H9 (cell line): ENCODE data around the gene FBXL19. TPM values are rescaled to one million over a fixed set of nuclear protein-coding genes. Genes with fewer than 3 reads are reported as not detected.
A peak's percentile ranks its signal among the peaks of the same experiment; 100 is the strongest.

Experiments used
- DNase-seq: peaks from one replicate; pipeline ENCODE4 v3.0.0-alpha.2; 2017
- H2AFZ ChIP-seq: one replicate; pipeline ENCODE4 v1.6.1; 2013; ENCODE audit warnings: mild to moderate bottlenecking, low read length, control low read depth, moderate library complexity
- H2AK5ac ChIP-seq: 2 replicates; pipeline ENCODE4 v1.6.1; 2013; ENCODE audit warnings: low read length, control low read depth, mixed read lengths; ENCODE audit not compliant: insufficient read length
- H2BK120ac ChIP-seq: one replicate; pipeline ENCODE4 v1.6.1; 2013; ENCODE audit warnings: low read depth, mild to moderate bottlenecking, low read length, control low read depth, inconsistent platforms; ENCODE audit not compliant: poor library complexity, severe bottlenecking
- H2BK12ac ChIP-seq: 2 replicates; pipeline ENCODE4 v1.6.1; 2013; ENCODE audit warnings: low read length, control low read depth, mixed read lengths, low read depth; ENCODE audit not compliant: insufficient read length
- H2BK15ac ChIP-seq: 2 replicates; pipeline ENCODE4 v1.6.1; 2013; ENCODE audit warnings: low read depth, low read length, control low read depth
- H2BK20ac ChIP-seq: one replicate; pipeline ENCODE4 v1.6.1; 2013; ENCODE audit warnings: low read depth, mild to moderate bottlenecking, low read length, control low read depth, inconsistent platforms; ENCODE audit not compliant: poor library complexity, severe bottlenecking
- H2BK5ac ChIP-seq: 2 replicates; pipeline ENCODE4 v1.6.1; 2013; ENCODE audit warnings: low read length, control low read depth, mixed read lengths; ENCODE audit not compliant: insufficient read length
- H3K14ac ChIP-seq: 2 replicates; pipeline ENCODE4 v1.6.1; 2013; ENCODE audit warnings: low read length, control low read depth; ENCODE audit not compliant: insufficient read depth
- H3K18ac ChIP-seq: 2 replicates; pipeline ENCODE4 v1.6.1; 2013; ENCODE audit warnings: low read depth, mild to moderate bottlenecking, mixed read lengths, low read length, control low read depth; ENCODE audit not compliant: insufficient read length
- H3K23ac ChIP-seq: 2 replicates; pipeline ENCODE4 v1.6.1; 2013; ENCODE audit warnings: low read length, control low read depth, mixed read lengths, low read depth; ENCODE audit not compliant: insufficient read length
- H3K23me2 ChIP-seq: 2 replicates; pipeline ENCODE4 v1.6.1; 2013; ENCODE audit warnings: low read depth, mild to moderate bottlenecking, mixed read lengths, low read length, control low read depth; ENCODE audit not compliant: insufficient read length, poor library complexity, severe bottlenecking
- H3K27ac ChIP-seq: 2 replicates; pipeline ENCODE4 v1.5.1; 2013; ENCODE audit warnings: low read length, control low read depth, mixed read lengths, low read depth; ENCODE audit not compliant: insufficient read length
- H3K27me3 ChIP-seq: 2 replicates; pipeline ENCODE4 v1.6.1; 2013; ENCODE audit warnings: low read length, control low read depth, inconsistent platforms; ENCODE audit not compliant: insufficient read depth
- H3K4ac ChIP-seq: 2 replicates; pipeline ENCODE4 v1.6.1; 2013; ENCODE audit warnings: low read depth, mild to moderate bottlenecking, control low read depth, inconsistent platforms, low read length, moderate library complexity
- H3K4me1 ChIP-seq: 2 replicates; pipeline ENCODE4 v1.6.1; 2013; ENCODE audit warnings: low read length, control low read depth, inconsistent platforms; ENCODE audit not compliant: insufficient read depth
- H3K4me2 ChIP-seq: 2 replicates; pipeline ENCODE4 v1.6.1; 2013; ENCODE audit warnings: low read length, control low read depth, mixed read lengths; ENCODE audit not compliant: insufficient read length, insufficient read depth
- H3K56ac ChIP-seq: 2 replicates; pipeline ENCODE4 v1.6.1; 2013; ENCODE audit warnings: low read depth, mild to moderate bottlenecking, mixed read lengths, low read length, control low read depth; ENCODE audit not compliant: insufficient read length
- H3K79me1 ChIP-seq: 2 replicates; pipeline ENCODE4 v1.6.1; 2013; ENCODE audit warnings: low read depth, mild to moderate bottlenecking, moderate library complexity, low read length, control low read depth, inconsistent platforms; ENCODE audit not compliant: insufficient read depth, poor library complexity, severe bottlenecking
- H3K79me2 ChIP-seq: 2 replicates; pipeline ENCODE4 v1.6.1; 2013; ENCODE audit warnings: low read length, control low read depth, inconsistent platforms; ENCODE audit not compliant: insufficient read depth
- H3K9ac ChIP-seq: 2 replicates; pipeline ENCODE4 v1.6.1; 2013; ENCODE audit warnings: low read length, control low read depth, mixed read lengths; ENCODE audit not compliant: insufficient read length; ENCODE audit errors: extremely low read depth
- H3K9me3 ChIP-seq: one replicate; pipeline ENCODE4 v1.6.1; 2013; ENCODE audit warnings: low read depth, low read length, inconsistent platforms; ENCODE audit not compliant: control insufficient read depth
- H3T11ph ChIP-seq: one replicate; pipeline ENCODE4 v1.6.1; 2013; ENCODE audit warnings: mild to moderate bottlenecking, low read length, control low read depth, inconsistent platforms
- H4K20me1 ChIP-seq: one replicate; pipeline ENCODE4 v1.6.1; 2013; ENCODE audit not compliant: control insufficient read depth, insufficient read length, insufficient read depth
- H4K5ac ChIP-seq: 2 replicates; pipeline ENCODE4 v1.6.1; 2013; ENCODE audit warnings: low read depth, mild to moderate bottlenecking, mixed read lengths, low read length, control low read depth; ENCODE audit not compliant: insufficient read length
- H4K8ac ChIP-seq: replicated peaks from 2 replicates; pipeline ENCODE4 v1.6.1; 2013; ENCODE audit warnings: low read length, control low read depth, mixed read lengths, low read depth; ENCODE audit not compliant: insufficient read length
- H4K91ac ChIP-seq: 2 replicates; pipeline ENCODE4 v1.6.1; 2013; ENCODE audit warnings: low read depth, mild to moderate bottlenecking, moderate library complexity, mixed read lengths, low read length, control low read depth; ENCODE audit not compliant: insufficient read length
- H3K27ac Mint-ChIP-seq, 3 experiments: 2 replicates in 2 of 3; 3 replicates in 1 of 3; pipeline ENCODE4 v1.8.0; 2020 to 2021; ENCODE audit warnings: mixed read lengths in 3 of 3, mild to moderate bottlenecking in 1 of 3, moderate library complexity in 1 of 3
- H3K27me3 Mint-ChIP-seq: 2 replicates; pipeline ENCODE4 v1.8.0; 2021; ENCODE audit warnings: low read depth, mild to moderate bottlenecking, moderate library complexity, mixed read lengths
- H3K36me3 Mint-ChIP-seq, 3 experiments: 2 replicates in 2 of 3; 3 replicates in 1 of 3; pipeline ENCODE4 v1.8.0; 2020 to 2021; ENCODE audit warnings: low read depth in 3 of 3, mixed read lengths in 3 of 3; ENCODE audit not compliant: insufficient read depth in 1 of 3
- H3K4me1 Mint-ChIP-seq, 2 experiments: 2 replicates each; pipeline ENCODE4 v1.8.0; 2020; ENCODE audit warnings: mixed read lengths in 2 of 2
- H3K4me3 Mint-ChIP-seq, 2 experiments: 2 replicates in 1 of 2; 3 replicates in 1 of 2; pipeline ENCODE4 v1.8.0; 2020 to 2021; ENCODE audit warnings: mild to moderate bottlenecking in 2 of 2, mixed read lengths in 2 of 2, moderate library complexity in 1 of 2
- H3K9me3 Mint-ChIP-seq, 2 experiments: 2 replicates in 1 of 2; 3 replicates in 1 of 2; pipeline ENCODE4 v1.8.0; 2020; ENCODE audit warnings: mild to moderate bottlenecking in 2 of 2, mixed read lengths in 2 of 2, moderate library complexity in 1 of 2
- CTCF ChIP-seq: fragments of 200-600 bp; sonication (generic); conservative IDR thresholded peaks from 3 replicates; pipeline ENCODE4 v1.8.0; 2021; ENCODE audit warnings: antibody characterized with exemption, mild to moderate bottlenecking
- WGBS: extraction: QIAGEN DNeasy Blood & Tissue Kit; methylation state at CpG from one replicate; pipeline ENCODE4 v1.1.7; 2013; ENCODE audit warnings: missing lambda C conversion rate, low lambda C conversion rate, mixed read lengths; ENCODE audit not compliant: insufficient read length; ENCODE audit errors: extremely low coverage; 5-methylcytosine and 5-hydroxymethylcytosine counted together
- total RNA-seq: library from RNA; stranded (reverse); gene quantifications from 2 replicates; pipeline ENCODE4 v1.2.1, GENCODE V29; 2021

FBXL19 gene
- total RNA-seq, 1 experiment from 2014 or later = 66.8 TPM

- no peak for TF ChIP-seq CTCF
These were observed 12.8 kb upstream of the FBXL19 start for GRCh38 chr16:30910427-30911029.

More at GRCh38 chr16:30910427-30911029, 12.8 kb upstream of the FBXL19 start:
- no peak overlapping the region for H4K8ac ChIP-seq
- H3K14ac ChIP-seq = no peak overlapping the region
- Mint-ChIP-seq H3K27ac (peak overlapping the region in 1 of 3 experiments; percentile 88; a peak in 1 of 7 replicates), H3K4me3 (no peak overlapping the region), H3K4me1 (peaks cover 18 to 20% of the 10 kb centered on the region in 2 experiments), H3K9me3 (no peaks in the 10 kb centered on the region), H3K36me3 (no peaks in the 10 kb centered on the region), H3K27me3 (peaks cover 6% of the 10 kb centered on the region)
- H3K18ac ChIP-seq = no peak overlapping the region
- no peak overlapping the region for H3K27ac ChIP-seq
- no peak for DNase-seq
- no peak overlapping the region for H2AK5ac ChIP-seq
- H2BK20ac ChIP-seq = no peak overlapping the region
- H3K4me1 ChIP-seq = no peaks in the 10 kb centered on the region
- H3K4ac ChIP-seq = no peak overlapping the region
- no peak overlapping the region for H2BK15ac ChIP-seq
- WGBS = no CpG with 5 or more reads among the region's 18 CpGs
- no peaks in the 10 kb centered on the region for H3K9me3 ChIP-seq
- peaks cover 2% of the 10 kb centered on the region for H4K20me1 ChIP-seq
- no peaks in the 10 kb centered on the region for H3K79me2 ChIP-seq
- no peak overlapping the region for H3T11ph ChIP-seq
- no peak overlapping the region for H3K23ac ChIP-seq
- no peaks in the 10 kb centered on the region for H3K79me1 ChIP-seq
- no peak overlapping the region for H3K9ac ChIP-seq
- H3K23me2 ChIP-seq = no peaks in the 10 kb centered on the region
- H3K56ac ChIP-seq = no peak overlapping the region
- H2AFZ ChIP-seq = no peak overlapping the region
- no peak overlapping the region for H4K5ac ChIP-seq
- H4K91ac ChIP-seq = no peak overlapping the region
- no peak overlapping the region for H2BK120ac ChIP-seq
- no peaks in the 10 kb centered on the region for H3K27me3 ChIP-seq
- H3K4me2 ChIP-seq = no peak overlapping the region
- no peak overlapping the region for H2BK5ac ChIP-seq
- no peak overlapping the region for H2BK12ac ChIP-seq
